Stimulated activated CD4-positive, alpha-beta T cell treated with anti-CD3 and anti-CD28 coated beads, Interleukin-15, amount 100 ng/mL, for 48 hours (primary cell): ENCODE data around the gene ABCB6.
A peak's percentile ranks its signal among the peaks of the same experiment; 100 is the strongest.
"Not testable (repeated sequence)": the region's sequence is repeated elsewhere in the genome, so short reads cannot be mapped to it uniquely, and the experiment has no call there.

Source experiments
- DNase-seq, 2 donors: peaks; one replicate each; pipeline ENCODE4 v3.0.0-alpha.2; 2020; ENCODE audit warnings: low read depth in 2 of 2

The ABCB6 gene

DNA sequence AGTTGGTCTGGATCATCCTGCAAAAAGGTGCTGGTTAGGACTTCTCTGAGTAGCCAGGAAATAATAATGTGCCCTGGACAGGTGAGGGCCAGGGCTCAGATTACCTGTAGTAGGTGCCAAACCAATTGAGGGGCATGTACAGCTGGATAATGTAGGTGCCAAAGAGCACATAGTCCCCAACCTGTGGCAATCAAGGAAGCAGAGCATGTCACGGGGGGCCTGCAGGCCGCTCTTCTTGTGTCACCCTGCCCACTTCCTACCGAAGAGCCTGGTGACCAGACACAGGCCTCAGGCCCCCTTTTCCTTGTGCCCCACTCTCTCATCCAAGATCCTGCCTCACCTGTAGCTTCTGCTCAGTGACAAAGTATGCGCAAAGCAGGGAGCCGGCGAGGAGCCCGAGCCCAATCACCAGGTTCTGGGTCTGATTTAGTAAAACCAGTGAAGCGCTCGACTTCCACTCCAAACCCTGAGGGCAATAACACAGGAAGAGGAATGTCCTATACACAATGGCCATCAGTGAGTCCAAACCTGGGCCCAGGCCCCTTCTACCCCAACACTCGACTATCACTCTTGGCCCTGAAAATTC, 5.2 kb downstream of the ABCB6 start:
- DNase-seq, result no peak

DNA sequence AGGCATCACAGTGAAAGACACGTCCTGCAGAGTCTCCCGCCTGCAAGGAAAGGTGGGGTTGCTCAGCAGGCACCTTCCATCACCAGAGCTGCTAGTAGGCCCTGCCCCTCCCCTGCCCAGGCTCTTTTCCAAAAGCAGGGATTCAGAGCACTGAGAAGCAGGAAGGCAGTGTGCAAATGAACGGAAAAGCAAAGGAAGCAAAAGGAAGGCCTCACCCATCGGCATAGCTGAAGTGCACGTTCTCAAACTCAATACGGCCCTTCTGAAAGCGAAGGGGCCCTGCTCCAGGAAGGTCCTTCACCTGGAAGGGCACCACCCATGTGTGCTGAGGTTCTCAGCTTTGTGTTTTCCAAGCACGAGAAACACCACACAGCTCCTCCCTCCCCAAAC, 5.7 kb downstream of the ABCB6 start:
- DNase-seq, result no peak

DNA sequence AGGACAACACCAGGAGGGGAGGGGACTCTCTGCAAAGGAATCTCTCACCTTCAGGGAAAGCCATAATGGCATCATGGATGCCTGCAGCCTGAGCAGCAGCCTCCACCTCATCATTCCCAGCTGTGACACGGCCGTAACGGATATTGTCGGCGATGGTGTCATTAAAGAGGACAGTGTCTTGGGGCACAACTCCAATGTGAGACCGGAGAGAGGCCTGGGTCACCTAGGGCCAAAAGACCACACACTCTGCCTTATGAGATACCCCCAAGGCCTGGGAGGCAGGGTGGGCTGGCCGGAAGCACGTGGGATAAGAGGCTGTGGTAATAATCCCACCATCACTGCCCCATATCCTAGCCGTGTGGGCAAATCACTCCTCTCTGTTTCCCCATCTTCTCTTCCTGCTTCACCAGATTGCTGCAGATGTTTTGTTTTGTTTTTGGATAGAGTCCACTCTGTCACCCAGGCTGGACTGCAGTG, 7.8 kb downstream of the ABCB6 start:
- no peak for DNase-seq

DNA sequence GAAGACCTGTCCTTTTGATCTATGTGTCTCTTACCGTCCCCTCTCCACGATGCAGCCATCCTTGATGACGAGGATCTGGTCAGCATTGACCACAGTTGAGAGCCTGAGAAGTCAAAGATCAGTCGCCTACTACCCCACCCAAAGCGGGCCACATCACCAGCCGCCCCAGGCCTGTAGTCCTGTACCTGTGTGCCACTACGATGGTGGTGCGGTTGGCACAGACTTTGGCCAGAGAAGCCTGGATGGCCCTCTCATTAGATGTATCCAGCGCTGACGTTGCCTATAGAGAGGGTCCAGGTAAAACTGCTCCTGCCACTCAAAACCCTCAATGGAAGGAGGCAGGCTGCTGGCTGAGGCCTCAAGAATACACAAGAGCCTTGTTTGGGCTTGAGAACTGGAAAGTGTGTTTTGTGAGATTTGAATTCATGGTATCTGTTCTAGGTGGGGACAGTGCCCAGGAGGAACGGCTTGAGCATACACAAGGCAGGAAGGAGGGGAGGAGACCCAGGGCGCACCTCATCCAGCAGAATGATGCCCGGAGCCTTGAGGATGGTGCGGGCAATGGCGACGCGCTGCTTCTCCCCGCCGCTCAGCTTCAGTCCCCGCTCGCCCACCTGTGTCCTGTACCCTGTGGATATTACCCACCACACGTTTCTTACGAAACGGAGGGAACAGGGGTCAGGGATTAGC, 8.4 kb downstream of the ABCB6 start:
- no peak for DNase-seq

DNA sequence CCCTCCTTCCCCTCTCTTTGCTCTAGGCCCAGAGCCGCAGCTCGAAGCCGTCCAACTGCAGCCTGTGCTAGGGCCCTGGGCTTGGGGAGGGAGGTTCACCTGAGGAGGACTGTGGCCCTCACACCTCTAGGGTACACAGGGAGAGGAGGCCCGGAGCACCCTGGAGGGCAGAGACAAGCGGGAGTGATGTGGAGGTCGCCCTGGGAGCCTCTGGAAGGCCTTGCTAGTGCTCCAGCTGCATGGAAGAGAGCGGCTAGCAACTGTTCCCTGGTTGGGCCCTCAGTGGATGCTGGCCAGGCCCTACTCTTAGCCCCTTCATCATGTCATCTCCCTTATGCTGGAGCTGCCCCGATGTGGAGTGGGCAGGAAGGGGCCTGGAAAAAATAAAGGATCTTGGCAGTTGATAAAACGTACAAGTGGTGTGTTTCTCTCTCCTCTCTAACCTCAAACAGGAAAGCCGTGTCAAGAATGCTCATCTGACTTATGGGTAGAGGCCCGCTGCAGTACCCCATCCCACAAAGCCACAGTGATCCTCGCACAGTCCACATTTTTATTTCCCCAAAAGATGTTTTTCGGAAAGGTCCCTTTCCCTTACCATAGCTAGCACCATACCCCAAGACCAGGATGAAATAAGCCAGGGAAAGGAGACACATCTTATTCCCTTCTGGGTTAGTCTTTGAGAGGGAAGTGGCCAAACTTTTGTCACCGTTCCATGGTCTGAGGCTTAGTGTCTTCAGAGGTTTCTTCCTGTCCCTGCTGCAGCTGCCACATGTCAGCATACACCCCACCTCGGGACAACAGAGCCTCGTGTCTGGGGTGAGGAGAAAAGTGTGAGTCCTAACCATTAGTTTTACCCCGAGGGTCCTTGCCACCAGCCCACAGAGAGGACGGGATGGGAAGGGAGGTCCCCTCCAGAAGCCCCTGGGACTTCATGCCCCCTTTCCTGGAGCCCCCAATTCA, 9.2 kb downstream of the ABCB6 start:
- DNase-seq, result no peak

DNA sequence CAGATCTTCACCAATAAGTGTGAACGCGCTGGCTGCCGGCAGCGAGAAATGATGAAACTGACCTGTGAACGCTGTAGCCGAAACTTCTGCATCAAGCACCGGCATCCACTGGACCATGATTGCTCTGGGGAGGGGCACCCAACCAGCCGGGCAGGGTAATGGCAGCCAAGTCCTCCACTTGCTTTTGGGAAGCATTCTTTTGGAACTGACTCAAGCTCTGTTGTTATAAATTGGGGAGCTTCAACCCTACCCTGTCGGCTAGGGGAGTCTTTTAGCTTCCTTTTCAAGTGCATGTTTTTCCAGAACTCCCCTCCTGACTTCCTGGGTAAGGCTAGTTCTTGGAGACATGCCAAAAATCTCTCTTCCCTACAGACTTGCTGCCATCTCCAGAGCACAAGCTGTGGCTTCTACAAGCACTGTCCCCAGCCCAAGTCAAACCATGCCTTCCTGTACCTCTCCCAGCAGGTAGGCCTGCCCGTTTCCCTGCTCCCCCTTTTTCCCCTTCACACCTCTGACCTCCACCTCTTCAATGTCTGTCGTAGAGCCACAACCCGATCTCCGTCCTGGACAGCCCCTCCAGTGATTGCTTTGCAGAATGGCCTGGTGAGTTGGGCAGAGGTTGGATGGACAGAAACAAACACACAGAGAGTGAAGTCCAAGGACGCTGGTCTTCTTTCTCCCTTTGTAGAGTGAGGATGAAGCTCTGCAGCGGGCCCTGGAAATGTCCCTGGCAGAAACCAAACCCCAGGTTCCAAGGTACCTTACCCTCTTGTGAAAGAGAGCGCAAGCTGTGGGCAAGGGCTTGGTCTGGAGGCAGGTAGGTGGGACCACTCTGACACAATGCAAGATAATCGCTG, 10.6 kb downstream of the ABCB6 start:
- no peak for DNase-seq

DNA sequence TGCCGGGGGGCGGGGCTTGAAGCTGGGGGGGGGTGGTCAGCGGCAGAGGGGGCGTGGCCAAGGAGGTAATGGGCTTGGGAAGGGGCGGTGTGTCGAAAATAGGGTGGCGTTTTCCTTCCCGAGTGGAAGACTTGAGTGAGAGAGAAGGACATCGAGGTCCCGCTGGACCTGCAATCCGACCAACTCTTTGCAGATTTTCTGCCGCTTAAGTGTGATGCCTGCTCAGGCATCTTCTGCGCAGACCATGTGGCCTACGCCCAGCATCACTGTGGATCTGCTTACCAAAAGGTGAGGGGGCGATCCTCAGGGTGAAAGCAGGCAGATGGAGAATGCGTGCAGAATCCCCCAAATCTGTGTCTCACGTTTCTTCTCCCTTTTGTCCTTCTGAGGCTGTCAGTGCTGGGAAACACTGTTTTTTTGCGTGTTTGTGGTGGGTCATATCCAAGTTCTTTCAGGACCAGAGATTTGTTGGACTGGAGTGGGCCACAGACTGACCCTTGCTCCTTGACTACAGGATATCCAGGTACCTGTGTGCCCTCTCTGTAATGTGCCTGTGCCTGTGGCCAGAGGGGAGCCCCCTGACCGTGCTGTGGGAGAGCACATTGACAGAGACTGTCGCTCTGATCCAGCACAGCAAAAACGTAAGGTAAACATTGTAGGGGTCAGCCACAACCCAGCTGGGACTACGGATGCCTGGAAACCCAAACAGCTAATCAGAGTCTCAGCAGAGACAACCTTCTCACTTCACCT, 11.4 kb downstream of the ABCB6 start:
- no peak for DNase-seq

DNA sequence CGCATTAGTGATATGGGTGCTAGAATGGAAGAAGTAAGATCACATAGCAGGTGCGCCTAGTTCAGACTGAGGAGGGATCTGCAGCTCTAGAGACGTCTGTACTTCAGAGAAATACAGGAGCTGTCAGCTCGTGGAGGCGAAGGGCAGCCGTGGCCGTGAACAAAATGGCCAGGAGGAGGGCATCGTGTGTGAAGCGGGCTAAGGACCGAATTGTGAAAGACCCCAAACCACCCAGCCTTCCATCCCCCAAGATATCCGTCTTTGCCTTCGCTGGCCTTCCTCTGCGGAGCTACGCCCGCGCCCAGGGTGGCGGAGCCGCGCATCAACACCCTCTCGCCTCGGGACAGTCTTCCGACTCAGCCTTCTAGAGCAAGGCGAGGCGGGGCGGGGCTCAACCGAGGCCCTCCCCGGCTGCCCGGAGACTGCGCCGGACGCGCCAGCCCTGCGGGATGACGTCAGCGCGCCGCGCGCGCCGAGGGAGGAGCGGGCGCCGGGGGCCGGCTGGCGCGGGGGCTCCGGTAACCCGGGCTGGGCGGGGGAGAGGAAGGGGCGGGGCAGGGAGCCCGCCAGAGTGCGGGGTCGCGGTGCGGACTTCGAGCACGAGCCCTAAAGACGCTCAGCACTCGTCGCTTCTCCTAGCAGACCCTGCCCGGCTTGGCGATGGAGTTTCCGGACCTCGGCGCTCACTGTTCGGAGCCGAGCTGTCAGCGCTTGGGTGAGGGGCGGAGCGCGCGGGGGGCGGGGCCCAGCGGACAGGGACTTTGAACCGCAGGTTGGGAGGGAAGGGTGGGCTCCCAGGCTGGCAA, 12.2 kb downstream of the ABCB6 start, which contains the start of gene ZFAND2B:
TSS of gene ZFAND2B (plus strand) at position 455 of the 806 bp plus-strand sequence. CDS start at position 661, 206 bp downstream.
- peak; percentile 87 to 93 for DNase-seq

DNA sequence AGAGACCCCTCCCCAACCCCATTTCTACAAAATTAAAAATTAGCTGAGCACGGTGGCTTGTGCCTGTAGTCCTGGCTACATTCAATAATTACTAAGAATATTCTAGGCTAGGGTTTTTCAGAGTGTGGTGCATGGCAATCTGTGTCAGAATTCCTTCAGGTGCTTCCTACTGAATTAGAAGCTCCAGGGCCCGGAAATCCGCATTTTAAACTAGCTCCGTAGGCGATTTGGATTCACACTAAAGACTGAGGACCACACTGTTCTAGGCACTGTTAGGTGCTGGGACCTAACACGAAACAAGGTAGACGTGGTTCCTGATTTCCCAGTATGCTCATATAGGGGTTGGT, 12.8 kb downstream of the ABCB6 start:
- no peak for DNase-seq

DNA sequence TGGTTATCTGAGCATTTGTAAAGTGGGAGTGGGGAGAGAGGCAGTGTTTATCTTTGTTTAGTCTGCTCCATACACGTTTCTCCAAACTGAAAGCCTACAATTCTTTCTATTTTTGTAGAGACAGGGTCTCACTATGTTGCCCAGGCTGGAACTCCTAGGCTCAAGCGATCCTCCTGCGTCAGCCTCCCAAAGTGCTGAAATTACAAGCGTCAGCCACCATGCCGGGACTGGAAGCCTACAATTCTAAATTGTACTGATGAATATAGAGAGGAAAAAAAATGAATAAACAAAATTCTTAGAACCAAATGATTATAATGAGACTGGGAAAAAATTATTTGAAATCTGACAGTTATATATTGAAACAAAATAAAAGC, 13.6 kb downstream of the ABCB6 start:
- DNase-seq, result no peak

DNA sequence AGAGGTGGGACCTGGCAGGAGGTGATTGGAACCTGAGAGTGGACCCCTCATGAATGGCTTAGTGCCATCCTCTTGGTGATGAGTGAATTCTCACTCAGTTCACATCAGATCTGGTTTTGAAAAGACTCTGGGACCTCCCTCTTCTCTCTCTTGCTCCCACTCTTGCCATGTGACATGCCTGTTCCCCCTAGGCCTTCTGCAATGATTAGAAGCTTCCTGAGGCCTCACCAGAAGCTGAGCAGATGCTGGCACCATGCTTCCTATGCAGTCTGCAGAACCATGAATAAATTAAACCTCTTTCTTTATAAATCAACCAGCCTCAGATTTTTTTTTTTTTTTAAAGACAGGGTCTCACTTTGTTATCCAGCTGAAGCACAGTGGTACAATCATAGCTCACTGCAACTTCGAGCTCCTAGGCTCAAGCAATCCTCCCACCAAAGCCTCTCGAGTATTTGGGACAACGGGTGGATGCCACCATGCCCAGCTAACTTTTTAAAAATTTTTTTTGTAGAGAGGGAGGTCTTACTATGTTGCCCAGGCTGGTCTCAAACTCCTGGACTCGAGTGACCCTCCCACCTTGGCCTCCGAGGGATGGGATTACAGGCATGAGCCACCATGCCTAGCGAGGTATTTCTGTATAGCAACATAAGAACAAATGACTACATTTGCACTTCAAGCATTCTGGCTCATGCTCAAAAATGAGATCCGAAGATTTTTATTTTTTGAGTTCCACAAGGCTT, 14.2 kb downstream of the ABCB6 start:
- no peak for DNase-seq

DNA sequence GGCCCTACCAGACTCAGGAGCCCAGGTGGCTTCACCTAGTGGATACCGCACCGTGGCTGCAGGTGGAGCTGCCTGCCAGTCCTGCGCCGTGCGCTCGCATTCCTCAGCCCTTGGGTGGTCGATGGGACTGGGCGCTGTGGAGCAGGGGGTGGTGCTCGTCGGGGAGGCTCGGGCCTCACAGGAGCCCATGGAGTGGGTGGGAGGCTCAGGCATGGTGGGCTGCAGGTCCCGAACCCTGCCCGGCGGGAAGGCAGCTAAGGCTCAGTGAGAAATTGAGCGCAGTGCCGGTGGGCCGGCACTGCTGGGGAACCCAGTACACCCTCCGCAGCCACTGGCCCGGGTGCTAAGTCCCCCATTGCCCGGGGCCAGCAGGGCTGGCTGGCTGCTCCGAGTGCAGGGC, 17.4 kb downstream of the ABCB6 start:
- not testable (repeated sequence) for DNase-seq

DNA sequence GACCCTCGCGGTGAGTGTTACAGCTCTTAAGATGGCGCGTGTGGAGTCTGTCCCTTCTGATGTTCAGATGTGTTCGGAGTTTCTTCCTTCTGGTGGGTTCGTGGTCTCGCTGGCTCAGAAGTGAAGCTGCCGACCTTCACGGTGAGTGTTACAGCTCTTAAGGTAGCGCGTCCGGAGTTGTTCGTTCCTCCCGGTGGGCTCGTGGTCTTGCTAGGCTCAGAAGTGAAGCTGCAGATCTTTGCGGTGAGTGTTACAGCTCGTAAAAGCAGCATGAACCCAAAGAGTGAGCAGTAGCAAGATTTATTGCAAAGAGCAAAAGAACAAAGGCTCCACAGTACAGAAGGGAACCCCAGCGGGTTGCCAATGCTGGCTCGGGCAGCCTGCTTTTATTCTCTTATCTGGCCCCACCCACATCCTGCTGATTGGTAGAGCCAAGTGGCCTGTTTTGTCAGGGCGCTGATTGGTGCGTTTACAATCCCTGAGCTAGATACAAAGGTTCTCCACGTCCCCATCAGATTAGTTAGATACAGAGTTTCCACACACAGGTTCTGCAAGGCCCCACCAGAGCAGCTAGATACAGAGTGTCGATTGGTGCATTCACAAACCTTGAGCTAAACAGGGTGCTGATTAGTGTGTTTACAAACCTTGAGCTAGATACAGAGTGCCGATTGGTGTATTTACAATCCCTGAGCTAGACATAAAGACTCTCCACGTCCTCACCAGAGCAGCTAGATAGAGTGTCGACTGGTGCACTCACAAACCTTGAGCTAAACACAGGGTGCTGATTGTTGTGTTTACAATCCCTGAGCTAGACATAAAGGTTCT, 18.0 kb downstream of the ABCB6 start:
- DNase-seq, result not testable (repeated sequence)

DNA sequence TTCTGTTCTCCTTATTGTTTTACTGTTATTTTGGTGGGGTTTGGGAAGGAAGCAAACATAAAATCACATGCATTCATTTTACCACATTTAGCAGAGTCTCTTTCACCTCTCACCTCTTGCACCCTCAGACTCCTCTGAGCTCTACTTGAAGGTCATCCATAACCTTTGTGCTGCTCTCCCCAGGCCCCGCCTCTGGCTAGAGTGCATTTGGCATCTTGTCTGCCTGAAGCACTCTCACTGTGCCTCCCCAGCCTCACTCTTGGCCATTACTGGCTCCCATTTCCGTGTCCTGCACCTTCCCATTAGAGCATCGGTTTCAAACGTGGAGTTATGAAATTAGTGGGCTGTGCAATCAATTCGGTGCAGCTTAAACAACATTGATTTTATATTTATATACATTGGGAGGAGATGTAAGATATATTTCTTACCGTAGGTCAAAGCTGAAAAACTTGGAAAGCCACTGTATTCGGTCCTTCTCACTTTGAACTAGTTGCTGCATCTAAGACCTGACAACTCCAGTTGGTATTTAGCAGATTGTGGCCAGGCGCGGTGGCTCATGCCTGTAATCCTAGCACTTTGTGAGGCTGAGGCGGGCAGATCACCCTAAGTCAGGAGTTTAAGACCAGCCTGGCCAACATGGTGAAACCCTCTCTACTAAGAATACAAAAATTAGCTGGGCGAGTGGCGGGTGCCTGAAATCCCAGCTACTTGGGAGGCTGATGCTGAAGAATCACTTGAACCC, 19.1 kb downstream of the ABCB6 start:
- DNase-seq, result no peak

DNA sequence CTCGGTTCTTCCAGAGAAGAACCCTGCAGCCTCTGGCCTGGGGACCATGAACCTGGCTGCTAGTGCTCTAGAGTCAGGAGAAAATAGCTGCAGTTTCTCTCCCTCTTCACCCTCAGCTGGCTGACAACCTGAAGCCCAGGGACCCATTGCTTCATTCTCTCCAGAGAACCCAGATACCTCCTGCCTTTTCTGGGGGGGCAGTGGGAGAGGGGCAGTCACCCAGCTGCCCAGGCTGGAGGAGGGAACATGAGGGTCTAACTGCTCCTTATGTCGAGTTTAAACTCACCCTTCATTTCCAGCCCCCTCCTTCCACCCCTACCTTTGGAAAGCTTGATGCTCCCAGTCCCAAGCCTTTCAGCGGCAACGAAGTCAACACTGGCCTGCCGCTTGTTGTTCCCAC, 19.8 kb downstream of the ABCB6 start:
- DNase-seq, result no peak

DNA sequence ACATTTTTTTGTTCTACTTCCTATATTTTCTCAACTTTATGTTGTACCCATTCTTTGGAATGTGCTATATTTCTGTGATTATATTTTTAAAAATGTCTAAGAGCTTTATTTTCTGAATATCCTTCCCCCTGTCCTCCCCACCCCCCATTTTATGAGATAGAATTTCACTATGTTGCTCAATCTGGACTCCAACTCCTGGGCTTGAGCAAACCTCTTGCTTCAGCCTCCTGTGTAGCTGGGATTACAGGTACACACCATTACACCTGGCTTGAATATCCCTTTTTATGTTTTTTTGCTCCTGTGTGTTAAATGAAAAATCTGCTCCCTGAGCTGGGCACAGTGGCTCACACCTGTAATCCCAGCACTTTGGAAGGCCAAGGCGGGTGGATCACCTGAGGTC, 21.4 kb downstream of the ABCB6 start:
- DNase-seq, result no peak

DNA sequence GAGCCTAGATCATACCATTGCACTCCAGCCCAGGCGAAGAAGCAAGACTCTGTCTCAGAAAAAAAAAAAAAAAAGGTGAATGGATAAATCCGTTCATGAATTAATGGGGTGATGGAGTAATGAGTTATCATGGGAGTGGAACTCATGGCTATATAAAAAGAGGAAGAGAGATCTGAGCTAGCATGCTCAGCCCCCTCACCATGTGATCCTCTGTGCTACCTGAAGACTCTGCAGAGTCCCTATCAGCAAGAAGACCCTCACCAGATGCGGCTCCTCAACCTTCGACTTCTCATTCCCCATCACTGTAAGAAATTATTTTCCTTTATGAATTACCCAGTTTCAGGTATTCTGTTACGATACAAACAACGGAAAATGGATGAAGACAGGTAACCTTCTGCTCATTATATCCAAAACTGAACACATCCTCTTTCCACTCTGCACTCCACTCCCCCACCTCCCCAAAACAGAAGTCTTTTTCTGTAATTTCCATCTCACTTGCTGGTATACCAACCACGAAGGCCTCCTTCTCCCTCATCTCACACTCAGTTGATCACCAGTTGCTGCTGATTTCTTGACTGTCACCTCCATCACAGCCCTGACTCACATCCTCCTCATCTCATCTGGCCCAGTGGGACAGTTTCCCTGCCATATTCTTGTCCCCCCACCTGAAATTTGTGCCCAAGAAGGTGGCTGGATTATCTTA, 31.9 kb downstream of the ABCB6 start:
- peak in 1 of 2 donors; percentile 34 for DNase-seq
